GM12892 (cell line): Measurements from ENCODE around the gene TRRAP.

Source experiments
- POLR2A ChIP-seq: IDR thresholded peaks from 2 replicates; pipeline ENCODE4 v1.6.1; 2011; ENCODE audit warnings: low read depth, low read length, control low read depth
- POLR2AphosphoS5 ChIP-seq: IDR thresholded peaks from 2 replicates; pipeline ENCODE4 v1.6.1; 2011; ENCODE audit warnings: low read depth, low read length, control low read depth

GRCh38 chr7:99029466-99030435, 151.4 kb downstream of the TRRAP start:
- TF ChIP-seq POLR2AphosphoS5 (no peak), POLR2A (no peak)
